MM.1S (cell line): ENCODE results near the gene EDN3.

Source experiments
- CTCF ChIP-seq: fragments of 300-600 bp; sonication (generic); IDR thresholded peaks from 2 replicates; pipeline ENCODE4 v1.5.1; 2016; ENCODE audit warnings: antibody characterized with exemption, low read length, mixed read lengths
- EZH2 ChIP-seq: fragments of 300-600 bp; sonication (generic); optimal IDR thresholded peaks from 2 replicates; pipeline ENCODE3; 2017; ENCODE audit warnings: low read depth, mild to moderate bottlenecking, antibody characterized with exemption, low read length, mixed read lengths

GRCh38 chr20:59276938-59277337 lies 23.5 kb upstream of the EDN3 start:
- TF ChIP-seq CTCF (no peak), EZH2 (no peak)
